ENCODE data around the gene HEATR1. TPM values are rescaled to one million over a fixed set of nuclear protein-coding genes. Genes with fewer than 3 reads are reported as not detected.
"Not testable (repeated sequence)": the region's sequence is repeated elsewhere in the genome, so short reads cannot be mapped to it uniquely, and the experiment has no call there.

The HEATR1 gene
- total and polyA plus RNA-seq, 12 donors, result 3.5 to 50.8 (median 23.1) TPM

- H3K27me3 ChIP-seq, result no peaks in the 10 kb centered on the region
- H3K27ac ChIP-seq, result no peak overlapping the region
- TF ChIP-seq POLR2A (IDR thresholded peaks at IDR 0.05), result no peak
- TF ChIP-seq CTCF (IDR thresholded peaks at IDR 0.05), result no peak
- H3K4me1 ChIP-seq (replicated peaks in 1 of 2), result no peaks in the 10 kb centered on the region
- WGBS, 4 donors, result 75 to 92% (median 84%) methylated on average over 1 of the region's 1 CpG
- no peak overlapping the region for H3K4me3 ChIP-seq
- intact Hi-C loops (cut with DNase I), result no loop called here
- DNase-seq, result no peak
- H3K9me3 ChIP-seq (replicated peaks in 1 of 3), result no peaks in the 10 kb centered on the region
- no peaks in the 10 kb centered on the region for H3K36me3 ChIP-seq (replicated peaks in 1 of 2)
Observed at GRCh38 chr1:236509203-236509602, 95.1 kb downstream of the HEATR1 start.

- Histone ChIP-seq H3K36me3 (replicated peaks in 1 of 2) (no peaks in the 10 kb centered on the region), H3K4me3 (no peak overlapping the region), H3K9me3 (replicated peaks in 1 of 3) (no peaks in the 10 kb centered on the region), H3K27me3 (no peaks in the 10 kb centered on the region), H3K4me1 (replicated peaks in 1 of 2) (no peaks in the 10 kb centered on the region), H3K27ac (no peak overlapping the region)
- TF ChIP-seq POLR2A (IDR thresholded peaks at IDR 0.05) (no peak), CTCF (IDR thresholded peaks at IDR 0.05) (no peak)
- WGBS, 4 donors, result 73 to 91% (median 77%) methylated on average over 6 of the region's 6 CpGs
- DNase-seq, result no peak
- intact Hi-C loops (cut with DNase I), result no loop called here
Observed at GRCh38 chr1:236508593-236509027, 95.7 kb downstream of the HEATR1 start.

GRCh38 chr1:236507022-236507700 is 97.2 kb downstream of the HEATR1 start:
- no peak for TF ChIP-seq POLR2A (IDR thresholded peaks at IDR 0.05)
- TF ChIP-seq CTCF (IDR thresholded peaks at IDR 0.05), result no peak
- Histone ChIP-seq H3K4me3 (no peak overlapping the region), H3K27me3 (no peaks in the 10 kb centered on the region), H3K36me3 (replicated peaks in 1 of 2) (no peaks in the 10 kb centered on the region), H3K4me1 (replicated peaks in 1 of 2) (peaks cover 0 to 3% of the 10 kb centered on the region in 2 donors), H3K27ac (no peak overlapping the region), H3K9me3 (replicated peaks in 1 of 3) (no peaks in the 10 kb centered on the region)
- DNase-seq, result no peak
- intact Hi-C loops (cut with DNase I), result no loop called here
- 68 to 83% (median 79%) methylated on average over 5 of the region's 5 CpGs for WGBS, 4 donors

- H3K27me3 ChIP-seq; H3K9me3 ChIP-seq (replicated peaks in 1 of 3); H3K4me1 ChIP-seq (replicated peaks in 1 of 2); H3K36me3 ChIP-seq (replicated peaks in 1 of 2); H3K4me3 ChIP-seq; DNase-seq; intact Hi-C loops (cut with DNase I); H3K27ac ChIP-seq: not testable (repeated sequence)
- 52 to 84% (median 73%) methylated on average over 3 of the region's 3 CpGs for WGBS, 4 donors
Observed at GRCh38 chr1:236504338-236504737, 100.0 kb downstream of the HEATR1 start.

Measured in adrenal gland (tissue), 12 donors.